ENCODE results near the gene ADNP2.
A peak's percentile ranks its signal among the peaks of the same experiment; 100 is the strongest.

Gene ADNP2

GRCh38 chr18:80147418-80148325 is 38.6 kb downstream of the ADNP2 start:
- H3K4me3 ChIP-seq (replicated peaks in 1 of 2; ENCODE audit: low read depth in 2 of 2, low read length in 2 of 2): peak overlapping the region; percentile 66 to 80
- TF ChIP-seq, protein P1, sequence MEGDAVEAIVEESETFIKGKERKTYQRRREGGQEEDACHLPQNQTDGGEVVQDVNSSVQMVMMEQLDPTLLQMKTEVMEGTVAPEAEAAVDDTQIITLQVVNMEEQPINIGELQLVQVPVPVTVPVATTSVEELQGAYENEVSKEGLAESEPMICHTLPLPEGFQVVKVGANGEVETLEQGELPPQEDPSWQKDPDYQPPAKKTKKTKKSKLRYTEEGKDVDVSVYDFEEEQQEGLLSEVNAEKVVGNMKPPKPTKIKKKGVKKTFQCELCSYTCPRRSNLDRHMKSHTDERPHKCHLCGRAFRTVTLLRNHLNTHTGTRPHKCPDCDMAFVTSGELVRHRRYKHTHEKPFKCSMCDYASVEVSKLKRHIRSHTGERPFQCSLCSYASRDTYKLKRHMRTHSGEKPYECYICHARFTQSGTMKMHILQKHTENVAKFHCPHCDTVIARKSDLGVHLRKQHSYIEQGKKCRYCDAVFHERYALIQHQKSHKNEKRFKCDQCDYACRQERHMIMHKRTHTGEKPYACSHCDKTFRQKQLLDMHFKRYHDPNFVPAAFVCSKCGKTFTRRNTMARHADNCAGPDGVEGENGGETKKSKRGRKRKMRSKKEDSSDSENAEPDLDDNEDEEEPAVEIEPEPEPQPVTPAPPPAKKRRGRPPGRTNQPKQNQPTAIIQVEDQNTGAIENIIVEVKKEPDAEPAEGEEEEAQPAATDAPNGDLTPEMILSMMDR (IDR thresholded peaks at IDR 0.05; ENCODE audit: low read depth, low read length): no peak
- peak; percentile 81 to 85 for DNase-seq (ENCODE audit: low read depth in 2 of 2)

GRCh38 chr18:80148326-80149199 is 39.5 kb downstream of the ADNP2 start:
- peak overlapping the region; percentile 66 to 80 for H3K4me3 ChIP-seq (replicated peaks in 1 of 2; ENCODE audit: low read depth in 2 of 2, low read length in 2 of 2)
- peak; percentile 18 to 38 for DNase-seq (ENCODE audit: low read depth in 2 of 2)
- TF ChIP-seq, protein P1 (IDR thresholded peaks at IDR 0.05; ENCODE audit: low read depth, low read length): no peak

GRCh38 chr18:80149667-80150066 is 40.6 kb downstream of the ADNP2 start:
- no peak for DNase-seq (ENCODE audit: low read depth in 2 of 2)
- H3K4me3 ChIP-seq (replicated peaks in 1 of 2; ENCODE audit: low read depth in 2 of 2, low read length in 2 of 2): no peak overlapping the region
- TF ChIP-seq, protein P1 (IDR thresholded peaks at IDR 0.05; ENCODE audit: low read depth, low read length): no peak

DNA sequence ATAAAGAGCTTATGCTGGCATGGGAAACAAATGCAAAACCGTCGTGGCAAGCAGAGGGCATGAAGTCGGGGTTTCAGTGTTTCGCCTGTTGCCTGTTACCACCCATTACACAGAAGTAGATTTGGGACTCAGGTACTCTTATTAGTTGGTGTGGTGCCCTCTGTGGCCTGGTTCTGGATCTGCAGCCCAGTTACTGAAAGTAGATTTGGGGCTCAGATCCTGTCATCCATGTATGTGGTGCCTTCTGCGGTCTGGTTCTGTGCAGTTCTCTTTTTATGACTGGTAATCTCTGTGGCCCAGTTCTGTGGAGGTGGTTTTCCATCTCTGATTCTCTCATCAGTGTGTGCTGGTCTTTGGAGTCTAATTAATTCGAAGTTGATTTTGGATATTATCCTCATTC is 45.2 kb downstream of the ADNP2 start:
- DNase-seq (ENCODE audit: low read depth in 2 of 2): peak; percentile 29 to 41
- TF ChIP-seq, protein P1 (IDR thresholded peaks at IDR 0.05; ENCODE audit: low read depth, low read length): peak; percentile 45
- no peak overlapping the region for H3K4me3 ChIP-seq (replicated peaks in 1 of 2; ENCODE audit: low read depth in 2 of 2, low read length in 2 of 2)

DNA sequence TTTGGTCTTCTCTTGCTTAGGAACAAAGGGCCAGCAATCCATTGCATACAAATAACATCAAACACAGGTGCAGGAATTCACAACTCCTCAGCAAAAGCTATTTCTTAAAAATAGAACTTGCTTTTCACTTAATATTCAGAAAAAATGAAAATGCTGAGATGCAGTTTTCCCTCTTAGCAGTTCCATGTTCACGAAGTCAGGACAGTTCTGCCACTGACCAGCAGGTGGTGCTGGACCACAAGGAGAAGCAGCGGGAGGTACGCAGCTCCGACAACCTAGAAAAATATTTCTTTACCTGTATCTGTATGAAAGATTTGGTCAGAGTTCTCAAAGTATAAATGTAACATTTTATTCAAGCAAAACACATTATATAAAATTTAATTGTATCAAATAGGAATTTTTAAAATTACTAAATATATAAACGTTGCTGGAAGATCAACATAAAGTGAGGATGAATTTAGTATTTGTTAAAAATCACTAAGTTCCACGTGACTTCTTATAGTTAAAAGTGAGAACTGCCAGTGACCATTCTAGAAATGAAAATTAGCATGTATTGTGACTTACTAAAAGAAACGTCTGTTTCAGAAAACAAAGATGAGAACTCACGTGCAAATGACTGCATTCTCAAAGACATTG is 48.8 kb downstream of the ADNP2 start:
- DNase-seq (ENCODE audit: low read depth in 2 of 2): peak; percentile 82 to 85
- TF ChIP-seq, protein P1 (IDR thresholded peaks at IDR 0.05; ENCODE audit: low read depth, low read length): peak; percentile 98
- H3K4me3 ChIP-seq (replicated peaks in 1 of 2; ENCODE audit: low read depth in 2 of 2, low read length in 2 of 2): no peak overlapping the region

- DNase-seq (ENCODE audit: low read depth in 2 of 2): no peak
- H3K4me3 ChIP-seq (replicated peaks in 1 of 2; ENCODE audit: low read depth in 2 of 2, low read length in 2 of 2): no peak overlapping the region
- TF ChIP-seq, protein P1 (IDR thresholded peaks at IDR 0.05; ENCODE audit: low read depth, low read length): no peak
Observed at GRCh38 chr18:80158365-80158764, 49.3 kb downstream of the ADNP2 start.

All from cardiac fibroblast (primary cell).